Prostate gland (tissue), 2 donors: ENCODE data around the gene EED. TPM values are rescaled to one million over a fixed set of nuclear protein-coding genes. Genes with fewer than 3 reads are reported as not detected.

ENCODE experiments used
- DNase-seq: peaks from one replicate; pipeline ENCODE4 v3.0.0-alpha.2; 2019; ENCODE audit warnings: low spot score
- H3K27ac ChIP-seq, 2 donors: fragments of 200-600 bp; sonication (generic); 2 replicates each; pipeline ENCODE4 v1.5.1; 2017 to 2019
- H3K27me3 ChIP-seq: fragments of 200-600 bp; sonication (generic); replicated peaks from 2 replicates; pipeline ENCODE4 v1.5.1; 2019; ENCODE audit not compliant: insufficient read depth
- H3K36me3 ChIP-seq, 2 donors: fragments of 200-600 bp; sonication (generic); 1 replicate in 1 of 2; 2 replicates in 1 of 2; pipeline versions ENCODE4 v1.5.1 to v1.8.1; 2017 to 2019
- H3K4me1 ChIP-seq: fragments of 200-600 bp; sonication (generic); replicated peaks from 2 replicates; pipeline ENCODE4 v1.5.1; 2019
- H3K4me3 ChIP-seq, 2 donors: fragments of 200-600 bp; sonication (generic); 2 replicates each; pipeline ENCODE4 v1.5.1; 2017 to 2019
- H3K9me3 ChIP-seq: fragments of 200-600 bp; sonication (generic); 2 replicates; pipeline ENCODE4 v1.5.1; 2017
- CTCF ChIP-seq, 4 experiments: fragments of 200-600 bp in 2 of 4; fragments of 450-650 bp in 2 of 4; sonication (generic) in 2 of 4; IDR thresholded peaks; 1 replicate in 3 of 4; 2 replicates in 1 of 4; pipeline ENCODE4 v1.5.1; 2016 to 2019; ENCODE audit warnings: antibody characterized with exemption in 4 of 4, mild to moderate bottlenecking in 2 of 4, moderate library complexity in 2 of 4
- POLR2A ChIP-seq: fragments of 450-650 bp; IDR thresholded peaks from one replicate; pipeline ENCODE4 v1.6.1; 2016; ENCODE audit warnings: antibody characterized with exemption, mild to moderate bottlenecking
- POLR2AphosphoS5 ChIP-seq: sonication (generic); formaldehyde crosslinking; IDR thresholded peaks from one replicate; pipeline ENCODE4 v1.6.1; 2017; ENCODE audit warnings: antibody characterized with exemption
- WGBS: methylation state at CpG from one replicate; pipeline ENCODE4 v1.1.5; 2018; 5-methylcytosine and 5-hydroxymethylcytosine counted together
- intact Hi-C: fragments of 100-400 bp; cut with DNase I; formaldehyde crosslinking; loops from one replicate; pipeline ENCODE4 v1.14.2; 2022
- total RNA-seq, 2 donors: library from RNA; depleted of rRNA; stranded (reverse); fragments of >200 nt; gene quantifications; one replicate each; pipeline ENCODE4 v1.1.0, GENCODE V29; 2016

The EED gene
- total RNA-seq, 2 donors from 2014 or later: 18.1 to 20.9 TPM

DNA sequence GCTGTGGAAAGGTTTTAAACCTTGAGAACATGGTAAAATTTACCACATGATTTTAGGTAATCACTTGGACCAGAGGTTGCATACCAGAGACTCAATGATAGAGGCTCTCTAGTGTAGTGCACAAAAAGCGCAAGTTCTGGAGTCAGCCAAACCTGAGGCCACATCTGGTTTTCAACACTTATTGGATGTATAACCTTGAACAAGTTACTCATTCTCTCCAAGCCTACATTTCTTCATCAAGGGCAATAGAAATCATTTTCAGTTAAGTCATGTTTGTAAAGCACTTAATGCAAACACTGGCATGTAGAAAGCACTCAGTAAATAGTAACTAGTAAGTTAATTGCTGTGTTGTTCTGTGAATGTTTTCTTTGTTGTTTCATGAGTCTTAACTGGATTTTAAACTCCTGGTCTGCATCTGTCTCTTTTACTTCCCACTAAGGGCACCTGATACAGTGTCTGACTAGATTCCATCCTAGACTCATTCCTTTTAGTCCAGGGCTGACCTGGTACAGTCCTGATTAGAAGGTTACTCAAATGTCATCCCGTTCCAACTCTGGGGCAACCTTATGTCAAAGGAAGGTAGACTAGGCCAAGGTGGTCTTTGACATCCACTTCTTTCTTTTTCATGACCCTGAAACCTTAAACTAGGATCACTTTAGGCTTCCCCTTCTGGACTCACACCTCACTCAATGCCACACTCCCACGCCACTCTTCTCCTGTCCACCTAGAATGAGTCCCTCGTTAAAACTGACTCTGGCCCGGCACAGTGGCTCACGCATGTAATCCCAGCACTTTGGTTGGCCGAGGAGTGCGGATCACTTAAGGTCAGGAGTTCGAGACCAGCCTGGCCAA, 34.5 kb upstream of the EED start:
- no peak for DNase-seq
- Histone ChIP-seq H3K9me3 (no peaks in the 10 kb centered on the region), H3K4me1 (no peaks in the 10 kb centered on the region), H3K36me3 (no peaks in the 10 kb centered on the region), H3K4me3 (no peak overlapping the region), H3K27ac (no peak overlapping the region), H3K27me3 (no peaks in the 10 kb centered on the region)
- no peak for TF ChIP-seq POLR2A
- no peak for TF ChIP-seq CTCF (IDR thresholded peaks at IDR 0.05)
- no peak for TF ChIP-seq POLR2AphosphoS5
- 98% methylated on average over 9 of the region's 9 CpGs for WGBS
- intact Hi-C loops: loop anchor here (10.0 kb wide), 1 partner anchor 515 kb away; no protein-coding TSS in a partner anchor

GRCh38 chr11:86210898-86211297, 33.7 kb upstream of the EED start:
- intact Hi-C loops: loop anchor here (10.0 kb wide), 1 partner anchor 516 kb away; no protein-coding TSS in a partner anchor
- no peaks in the 10 kb centered on the region for H3K36me3 ChIP-seq

DNA sequence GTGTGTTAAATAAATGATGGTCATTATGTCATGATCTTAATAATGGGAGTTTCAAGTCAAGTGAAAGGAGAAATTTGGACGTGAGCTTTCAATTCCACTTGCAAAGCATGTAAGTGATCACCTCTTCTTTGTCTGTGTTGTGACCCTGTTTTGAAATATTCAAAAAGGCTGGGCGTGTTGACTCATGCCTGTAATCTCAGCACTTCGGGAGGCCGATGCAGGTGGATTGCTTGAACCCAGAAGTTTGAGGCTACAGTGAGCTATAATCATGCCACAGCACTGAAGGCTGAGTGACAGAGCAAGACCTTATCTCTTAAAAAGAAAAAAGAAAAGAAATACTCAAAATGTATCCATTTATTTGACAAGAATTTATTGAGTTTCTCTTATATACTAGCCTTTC, 32.9 kb upstream of the EED start:
- Histone ChIP-seq H3K36me3 (no peaks in the 10 kb centered on the region), H3K4me3 (no peak overlapping the region), H3K27me3 (no peaks in the 10 kb centered on the region), H3K9me3 (no peaks in the 10 kb centered on the region), H3K27ac (no peak overlapping the region), H3K4me1 (no peaks in the 10 kb centered on the region)
- intact Hi-C loops: loop anchor here (10.0 kb wide), 1 partner anchor 517 kb away; no protein-coding TSS in a partner anchor
- no peak for TF ChIP-seq POLR2A
- TF ChIP-seq POLR2AphosphoS5: no peak
- TF ChIP-seq CTCF (IDR thresholded peaks at IDR 0.05): no peak
- 47% methylated on average over 4 of the region's 4 CpGs for WGBS
- no peak for DNase-seq

More at GRCh38 chr11:86210898-86211297, 33.7 kb upstream of the EED start:
- H3K4me3 ChIP-seq: no peak overlapping the region
- no peak for TF ChIP-seq POLR2AphosphoS5
- TF ChIP-seq CTCF (IDR thresholded peaks at IDR 0.05): no peak
- no peak for TF ChIP-seq POLR2A
- H3K9me3 ChIP-seq: no peaks in the 10 kb centered on the region
- DNase-seq: no peak
- H3K4me1 ChIP-seq: no peaks in the 10 kb centered on the region
- WGBS: 73% methylated on average over 4 of the region's 4 CpGs
- no peak overlapping the region for H3K27ac ChIP-seq
- H3K27me3 ChIP-seq: no peaks in the 10 kb centered on the region

DNA sequence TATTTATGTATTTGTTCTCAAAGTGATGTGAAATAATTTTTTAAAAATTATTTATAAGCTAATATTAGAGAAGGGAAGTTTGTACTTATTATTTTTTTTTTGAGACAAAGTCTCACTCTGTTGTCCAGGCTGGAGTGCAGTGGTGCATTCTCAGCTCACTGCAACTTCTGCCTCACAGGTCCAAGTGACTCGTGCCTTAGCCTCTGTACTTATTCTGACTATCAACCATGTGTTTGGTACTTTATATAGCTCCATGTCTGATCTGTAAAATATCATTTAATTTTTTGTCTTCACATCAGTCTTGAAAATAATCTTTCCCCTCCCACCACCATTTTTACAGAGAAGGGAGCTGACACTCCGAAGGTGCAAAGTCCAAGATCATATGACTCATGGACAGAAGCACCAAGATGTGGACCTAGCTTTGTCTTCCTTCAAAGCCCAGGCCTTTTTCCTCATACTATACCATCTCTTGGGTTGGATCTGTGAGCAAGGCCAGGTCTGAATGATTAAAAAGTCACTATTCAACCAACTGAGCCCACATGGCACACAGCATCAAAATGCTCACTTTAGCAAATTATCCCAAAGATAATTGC, 32.4 kb upstream of the EED start:
- DNase-seq: no peak
- H3K27me3 ChIP-seq: no peaks in the 10 kb centered on the region
- intact Hi-C loops: loop anchor here (10.0 kb wide), 1 partner anchor 517 kb away; no protein-coding TSS in a partner anchor
- H3K4me3 ChIP-seq: no peak overlapping the region
- 87% methylated on average over 2 of the region's 2 CpGs for WGBS
- H3K9me3 ChIP-seq: no peaks in the 10 kb centered on the region
- no peak overlapping the region for H3K27ac ChIP-seq
- no peaks in the 10 kb centered on the region for H3K4me1 ChIP-seq
- TF ChIP-seq CTCF (IDR thresholded peaks at IDR 0.05) (no peak), POLR2AphosphoS5 (no peak), POLR2A (no peak)
- no peaks in the 10 kb centered on the region for H3K36me3 ChIP-seq
